ENCODE results near the gene CTDSPL. TPM values are rescaled to one million over a fixed set of nuclear protein-coding genes. Genes with fewer than 3 reads are reported as not detected.

Gene CTDSPL
- total and polyA plus RNA-seq, 10 of the 15 experiments (the other 5 are each of a cell fraction or from before 2014, with no cell fraction given) = 0.05 to 0.51 (median 0.18) TPM; not detected in 6

DNA sequence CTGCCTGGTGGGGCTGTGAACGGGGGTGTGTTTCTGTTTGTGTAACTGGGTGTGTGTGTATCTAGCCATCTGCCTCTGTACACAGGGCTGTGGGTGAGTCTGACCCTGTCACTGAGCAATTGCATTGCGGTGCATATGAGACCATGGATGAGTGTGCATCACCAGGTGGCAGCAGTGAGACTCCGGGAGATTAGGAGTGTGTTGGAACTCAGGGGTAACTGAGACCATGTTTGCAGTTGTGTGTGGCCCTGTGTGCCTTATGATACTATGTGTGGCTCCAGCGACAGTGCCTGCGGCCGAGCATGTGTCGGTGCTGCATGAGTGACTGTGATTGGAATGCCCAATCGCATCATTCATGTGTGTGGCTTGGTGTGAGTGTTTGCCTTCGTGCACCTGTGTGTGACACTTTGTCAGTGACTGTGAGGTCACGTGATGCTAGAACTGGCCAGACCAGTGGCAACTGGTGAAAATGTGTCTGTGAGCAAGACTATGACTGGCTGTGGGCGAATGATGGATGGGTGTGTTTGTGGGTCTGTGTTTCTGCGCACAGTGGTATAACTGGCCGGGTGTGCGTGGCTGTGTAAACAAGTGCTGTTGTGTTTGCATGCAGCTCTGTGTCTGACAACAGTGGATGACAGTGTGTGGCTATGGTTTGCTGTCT, 142.9 kb downstream of the CTDSPL start:
- BruUV-seq (replicated peaks) = no TSS peak
- FAIRE-seq (peak; percentile 68), DNase-seq (ENCODE audit: low read depth, low spot score) (no peak), ATAC-seq (peak; percentile 85)
- ChIA-PET SMC1A (ENCODE audit: uncharacterized antibody, unreplicated experiment) (interaction anchor here (1.0 to 1.2 kb wide), 2 partner anchors 30 to 129 kb away, joined by 3 to 7 read pairs; no protein-coding TSS in a partner anchor), RAD21 (ENCODE audit: unreplicated experiment) (interaction anchor here (0.6 to 0.8 kb wide), 2 partner anchors 26 to 81 kb away, joined by 3 read pairs; no protein-coding TSS in a partner anchor), POLR2A (interaction anchor here (0.5 kb wide), 1 partner anchor 23 kb away, joined by 3 read pairs; no protein-coding TSS in a partner anchor), CTCF (interaction anchor here (0.8 to 1.9 kb wide), 8 partner anchors 17 to 464 kb away, joined by 3 to 18 read pairs (median 4); no protein-coding TSS in a partner anchor)
- Histone ChIP-seq H2AFZ (ENCODE audit: control insufficient read depth, low read depth, low read length) (no peak overlapping the region), H3K4me1 (ENCODE audit: control insufficient read depth, insufficient read depth, low read length) (no peaks in the 10 kb centered on the region; the same call in 1 of the 2 replicates), H3K9me3 (replicated peaks; ENCODE audit: control insufficient read depth, insufficient read depth, low read length) (no peaks in the 10 kb centered on the region), H3K79me2 (ENCODE audit: control insufficient read depth, insufficient read depth, low read length) (no peaks in the 10 kb centered on the region), H3K4me2 (ENCODE audit: control insufficient read depth, insufficient read depth) (no peak overlapping the region), H3K27ac (ENCODE audit: control insufficient read depth, insufficient read depth) (no peak overlapping the region), H3K4me3 (no peak overlapping the region), H4K20me1 (ENCODE audit: control insufficient read depth, insufficient read depth) (no peaks in the 10 kb centered on the region), H3K9ac (ENCODE audit: control insufficient read depth, insufficient read depth, low read length) (no peak overlapping the region), H3K27me3 (replicated peaks in 1 of 2; ENCODE audit: control insufficient read depth in 2 of 2, insufficient read depth in 2 of 2, low read length in 1 of 2) (no peaks in the 10 kb centered on the region), H3K36me3 (ENCODE audit: control insufficient read depth in 2 of 2, insufficient read depth in 2 of 2, low read length in 1 of 2) (peaks cover 0 to 3% of the 10 kb centered on the region in 2 experiments; a peak in 2 of 4 replicates)
- in situ Hi-C loops (cut with MboI) = no loop called here
- intact Hi-C loops (cut with micrococcal nuclease; ENCODE audit: unreplicated experiment) = loop anchor here (1.0 kb wide), 2 partner anchors 36 to 476 kb away; no protein-coding TSS in a partner anchor
- WGBS (ENCODE audit: insufficient coverage, insufficient replicate concordance, low lambda C conversion rate, missing lambda C conversion rate) = 74% methylated on average over 14 of the region's 14 CpGs
- TF ChIP-seq ZNF24 (IDR thresholded peaks at IDR 0.05) (no peak), ZNF687 (IDR thresholded peaks at IDR 0.05) (no peak), WRNIP1 (IDR thresholded peaks at IDR 0.05; ENCODE audit: borderline replicate concordance, low read depth, low read length) (no peak), NRF1 (conservative IDR thresholded peaks at IDR 0.05; ENCODE audit: low read depth, low read length) (no peak), SIX5 (IDR thresholded peaks at IDR 0.05; ENCODE audit: low read depth, low read length, severe bottlenecking) (no peak), ZNF622 (IDR thresholded peaks at IDR 0.05) (no peak), TCF3 (IDR thresholded peaks at IDR 0.05; ENCODE audit: borderline replicate concordance, insufficient read depth, low read depth, low read length) (0 out of 2 replicates have a peak, but pooled peaks have one; percentile 31), TCF12 (IDR thresholded peaks at IDR 0.05; ENCODE audit: low read depth, low read length) (no peak), USF1 (IDR thresholded peaks at IDR 0.05; ENCODE audit: borderline replicate concordance, extremely low read length, insufficient read depth, low read depth, low read length) (peak; percentile 30), IKZF1 (conservative IDR thresholded peaks at IDR 0.05) (no peak), SRF (IDR thresholded peaks at IDR 0.05; ENCODE audit: low read depth in 2 of 2, low read length in 2 of 2) (no peak)
- TF ChIP-seq, protein P1, sequence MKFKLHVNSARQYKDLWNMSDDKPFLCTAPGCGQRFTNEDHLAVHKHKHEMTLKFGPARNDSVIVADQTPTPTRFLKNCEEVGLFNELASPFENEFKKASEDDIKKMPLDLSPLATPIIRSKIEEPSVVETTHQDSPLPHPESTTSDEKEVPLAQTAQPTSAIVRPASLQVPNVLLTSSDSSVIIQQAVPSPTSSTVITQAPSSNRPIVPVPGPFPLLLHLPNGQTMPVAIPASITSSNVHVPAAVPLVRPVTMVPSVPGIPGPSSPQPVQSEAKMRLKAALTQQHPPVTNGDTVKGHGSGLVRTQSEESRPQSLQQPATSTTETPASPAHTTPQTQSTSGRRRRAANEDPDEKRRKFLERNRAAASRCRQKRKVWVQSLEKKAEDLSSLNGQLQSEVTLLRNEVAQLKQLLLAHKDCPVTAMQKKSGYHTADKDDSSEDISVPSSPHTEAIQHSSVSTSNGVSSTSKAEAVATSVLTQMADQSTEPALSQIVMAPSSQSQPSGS (IDR thresholded peaks at IDR 0.05; ENCODE audit: low read length) = no peak

Data from GM12878 (cell line).